Measurements from ENCODE around the gene DEDD. TPM values are rescaled to one million over a fixed set of nuclear protein-coding genes. Genes with fewer than 3 reads are reported as not detected.
"Not testable (repeated sequence)": the region's sequence is repeated elsewhere in the genome, so short reads cannot be mapped to it uniquely, and the experiment has no call there.

DEDD gene
- total RNA-seq, 1 donor from 2014 or later, result 37.5 TPM

DNA sequence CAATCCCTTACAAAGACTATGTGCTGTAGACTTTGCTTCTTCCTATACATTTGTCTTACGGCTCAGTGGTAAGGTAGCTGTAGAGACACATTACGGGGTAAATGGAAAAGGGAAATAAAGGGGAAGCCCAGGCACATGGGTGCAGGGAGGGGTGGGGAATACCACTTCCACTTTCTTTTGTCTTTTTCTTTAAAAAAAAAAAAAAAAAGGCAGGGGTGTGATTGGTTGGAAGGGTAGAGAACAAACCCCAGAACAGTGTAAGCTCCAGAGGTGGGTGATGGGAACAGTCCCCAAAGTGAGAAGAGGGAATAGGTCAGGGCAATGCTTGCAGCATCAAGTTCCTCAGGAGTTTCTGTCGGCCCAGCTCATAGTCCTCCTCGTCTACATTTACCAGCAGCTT, 10.6 kb downstream of the DEDD start:
- Histone ChIP-seq H3K36me3 (peaks cover 69% of the 10 kb centered on the region), H3K9me3 (no peaks in the 10 kb centered on the region), H3K4me3 (no peak overlapping the region), H3K27me3 (no peaks in the 10 kb centered on the region), H3K27ac (no peak overlapping the region), H3K4me1 (peaks cover 32% of the 10 kb centered on the region)
- no peak for TF ChIP-seq CTCF (IDR thresholded peaks at IDR 0.05)
- ATAC-seq (peak; percentile 30), DNase-seq (no peak)
- intact Hi-C loops (cut with DNase I), result no loop called here

DNA sequence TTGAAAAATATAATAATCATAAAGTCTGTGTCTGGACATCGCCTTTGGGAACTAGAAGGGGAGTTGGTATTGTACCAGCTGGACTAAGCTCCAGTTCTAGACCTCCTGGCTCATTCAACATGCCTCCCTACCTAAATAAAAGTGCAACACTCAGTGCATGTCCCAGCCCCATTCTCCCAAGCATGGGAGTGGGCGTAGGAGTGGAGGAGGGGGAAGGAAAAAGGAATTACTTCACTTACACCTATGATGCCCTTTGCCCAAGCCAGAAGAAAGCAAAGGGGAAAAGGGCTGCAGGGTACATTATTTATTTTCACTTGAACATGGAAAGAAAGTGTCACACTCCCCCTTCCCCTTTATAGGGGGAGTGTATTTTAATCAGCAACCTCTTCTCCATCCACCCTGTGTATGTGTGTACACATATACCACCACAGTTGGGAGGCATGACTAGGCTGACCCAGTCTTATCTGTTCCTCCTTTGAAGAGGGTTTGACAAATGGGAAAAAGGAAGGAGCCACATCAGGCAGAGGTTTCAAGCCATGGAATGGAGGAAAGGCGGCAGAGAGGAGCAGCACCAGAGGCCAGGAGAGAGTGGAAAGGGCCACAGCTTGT, 11.3 kb downstream of the DEDD start:
- intact Hi-C loops (cut with DNase I), result no loop called here
- DNase-seq, result no peak
- no peak overlapping the region for H3K4me3 ChIP-seq
- H3K4me1 ChIP-seq, result peaks cover 36% of the 10 kb centered on the region
- peak overlapping the region; percentile 36 for H3K27ac ChIP-seq
- no peak for TF ChIP-seq CTCF (IDR thresholded peaks at IDR 0.05)
- no peaks in the 10 kb centered on the region for H3K27me3 ChIP-seq
- H3K36me3 ChIP-seq, result peaks cover 64% of the 10 kb centered on the region
- H3K9me3 ChIP-seq, result no peaks in the 10 kb centered on the region
- ATAC-seq, result no peak

GRCh38 chr1:161119092-161119903, 13.2 kb downstream of the DEDD start:
- H3K27ac ChIP-seq, result peak overlapping the region; percentile 94
- H3K4me3 ChIP-seq, result peak overlapping the region; percentile 100
- DNase-seq (no peak), ATAC-seq (peak; percentile 43)
- peaks cover 46% of the 10 kb centered on the region for H3K36me3 ChIP-seq
- no peaks in the 10 kb centered on the region for H3K9me3 ChIP-seq
- peak; percentile 35 for TF ChIP-seq CTCF (IDR thresholded peaks at IDR 0.05)
- no peaks in the 10 kb centered on the region for H3K27me3 ChIP-seq
- peaks cover 48% of the 10 kb centered on the region for H3K4me1 ChIP-seq
- intact Hi-C loops (cut with DNase I), result no loop called here

DNA sequence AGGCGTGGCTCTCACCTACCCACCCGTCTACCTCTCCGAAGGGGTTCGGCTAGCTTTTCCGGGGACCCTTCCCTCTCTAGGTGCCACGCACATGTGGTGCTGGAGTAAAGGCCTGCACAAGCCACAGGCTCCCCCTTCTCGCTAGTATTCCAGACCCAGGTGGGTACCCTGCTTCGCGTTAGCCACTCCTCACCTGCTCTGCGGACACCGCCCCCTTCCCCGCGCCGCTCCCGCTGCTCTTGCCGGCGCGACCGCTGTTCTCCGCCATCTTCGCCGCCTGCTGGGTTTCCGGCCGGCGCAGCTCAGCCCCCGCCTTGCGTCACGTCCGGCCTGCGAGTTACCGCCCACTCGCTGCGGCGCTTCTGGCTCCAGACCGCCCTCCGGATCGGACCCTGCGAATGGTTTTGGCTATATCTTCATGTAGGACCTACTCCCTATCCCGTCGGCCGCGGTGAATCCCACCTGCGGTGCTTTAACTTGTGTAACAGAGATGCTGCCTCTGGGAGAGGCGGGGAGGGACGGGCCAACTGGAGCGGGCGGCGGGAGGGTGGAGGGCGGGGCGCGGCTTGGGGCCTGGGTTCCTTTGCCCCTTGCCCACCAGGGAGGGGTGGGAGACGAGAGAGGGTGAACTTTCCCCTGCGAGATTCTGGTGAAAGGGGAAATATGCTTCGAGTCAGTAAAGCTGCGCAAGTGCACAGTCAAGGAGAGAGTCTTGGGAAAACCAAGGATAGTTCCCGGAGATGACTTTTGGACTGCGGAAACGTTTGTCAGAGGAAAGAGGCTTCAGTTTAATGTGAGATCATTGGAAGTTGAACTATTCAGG, 14.5 kb downstream of the DEDD start, which contains the start of the genes NIT1 and PFDN2:
Gene NIT1, plus strand, starts transcription at position 347 of the 823 bp plus-strand sequence. Its CDS starts 72 bp downstream, at position 419.
Gene PFDN2, minus strand, starts transcription at position 279 of the 823 bp plus-strand sequence. Its CDS starts 11 bp downstream, at position 268.
- Histone ChIP-seq H3K4me1 (peaks cover 61% of the 10 kb centered on the region), H3K9me3 (no peaks in the 10 kb centered on the region), H3K27ac (peak within 1 kb of the TSS; percentile 94), H3K4me3 (peak within 1 kb of the TSS; percentile 100), H3K27me3 (no peaks in the 10 kb centered on the region), H3K36me3 (peaks cover 33% of the 10 kb centered on the region)
- no peak for TF ChIP-seq CTCF (IDR thresholded peaks at IDR 0.05)
- intact Hi-C loops (cut with DNase I), result no loop called here
- DNase-seq (peak; percentile 94), ATAC-seq (peak; percentile 92)

DNA sequence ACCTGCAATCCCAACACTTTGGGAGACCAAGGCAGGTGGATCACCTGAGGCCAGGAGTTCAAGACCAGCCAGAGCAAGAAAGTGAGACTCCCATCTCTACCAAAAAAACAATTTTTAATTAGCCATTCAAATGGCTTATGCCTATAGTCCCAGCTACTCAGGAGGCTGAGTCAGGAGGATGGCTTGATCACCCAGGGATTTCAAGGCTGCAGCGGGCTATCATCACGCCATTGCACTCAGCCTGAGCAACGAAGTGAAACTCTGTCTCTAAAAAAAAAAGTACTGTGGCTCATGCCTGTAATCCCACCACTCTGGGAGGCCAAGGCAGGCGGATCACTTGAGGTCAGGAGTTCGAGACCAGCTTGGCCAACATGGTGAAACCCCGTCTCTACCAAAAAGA, 16.5 kb downstream of the DEDD start:
- ATAC-seq; intact Hi-C loops (cut with DNase I); DNase-seq; H3K27ac ChIP-seq; H3K27me3 ChIP-seq; H3K4me3 ChIP-seq; H3K9me3 ChIP-seq: not testable (repeated sequence)
- H3K4me1 ChIP-seq, result peaks cover 60% of the 10 kb centered on the region
- H3K36me3 ChIP-seq, result peaks cover 13% of the 10 kb centered on the region

All from upper lobe of right lung (tissue), 1 donor.